Measurements from ENCODE around the gene LRRC63. TPM values are rescaled to one million over a fixed set of nuclear protein-coding genes. Genes with fewer than 3 reads are reported as not detected.
A peak's percentile ranks its signal among the peaks of the same experiment; 100 is the strongest.

LRRC63 gene
- total and polyA plus RNA-seq, 10 donors, result 0.04 to 1.3 (median 0.62) TPM

DNA sequence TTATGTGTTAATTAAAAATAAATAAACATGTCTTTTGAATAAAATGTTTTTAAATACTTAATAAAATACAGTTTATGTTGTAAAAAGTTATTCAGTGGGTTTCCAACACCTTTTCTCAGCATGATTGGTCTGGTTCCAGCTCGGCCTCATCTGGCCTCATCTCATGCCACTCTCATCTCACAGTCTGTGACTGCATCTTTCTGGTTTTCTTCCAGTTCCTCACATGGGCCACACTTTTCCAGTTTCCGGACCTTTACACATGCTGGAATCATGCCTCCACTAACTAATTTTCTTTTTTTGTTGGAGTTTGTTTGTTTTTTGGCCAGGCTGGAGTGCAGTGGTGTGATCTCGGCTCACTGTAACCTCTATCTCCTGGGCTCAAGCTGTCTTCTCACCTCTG, 92.8 kb downstream of the LRRC63 start:
- Histone ChIP-seq H3K4me1 (peaks cover 0 to 16% (median 7%) of the 10 kb centered on the region in 6 donors), H3K9me3 (peaks cover 0 to 22% (median 17%) of the 10 kb centered on the region in 8 donors), H3K4me3 (no peak overlapping the region), H3K27ac (peak overlapping the region in 3 of 8 donors; percentile 56 to 73 (median 63)), H3K36me3 (no peaks in the 10 kb centered on the region), H3K27me3 (replicated peaks in 1 of 7) (no peaks in the 10 kb centered on the region)
- DNase-seq, result no peak
- intact Hi-C loops (cut with DNase I; ENCODE audit: low total_unique reads), result no loop called here
- TF ChIP-seq, protein P1, sequence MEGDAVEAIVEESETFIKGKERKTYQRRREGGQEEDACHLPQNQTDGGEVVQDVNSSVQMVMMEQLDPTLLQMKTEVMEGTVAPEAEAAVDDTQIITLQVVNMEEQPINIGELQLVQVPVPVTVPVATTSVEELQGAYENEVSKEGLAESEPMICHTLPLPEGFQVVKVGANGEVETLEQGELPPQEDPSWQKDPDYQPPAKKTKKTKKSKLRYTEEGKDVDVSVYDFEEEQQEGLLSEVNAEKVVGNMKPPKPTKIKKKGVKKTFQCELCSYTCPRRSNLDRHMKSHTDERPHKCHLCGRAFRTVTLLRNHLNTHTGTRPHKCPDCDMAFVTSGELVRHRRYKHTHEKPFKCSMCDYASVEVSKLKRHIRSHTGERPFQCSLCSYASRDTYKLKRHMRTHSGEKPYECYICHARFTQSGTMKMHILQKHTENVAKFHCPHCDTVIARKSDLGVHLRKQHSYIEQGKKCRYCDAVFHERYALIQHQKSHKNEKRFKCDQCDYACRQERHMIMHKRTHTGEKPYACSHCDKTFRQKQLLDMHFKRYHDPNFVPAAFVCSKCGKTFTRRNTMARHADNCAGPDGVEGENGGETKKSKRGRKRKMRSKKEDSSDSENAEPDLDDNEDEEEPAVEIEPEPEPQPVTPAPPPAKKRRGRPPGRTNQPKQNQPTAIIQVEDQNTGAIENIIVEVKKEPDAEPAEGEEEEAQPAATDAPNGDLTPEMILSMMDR (IDR thresholded peaks at IDR 0.05 in 8 of 11, conservative IDR thresholded peaks at IDR 0.05 in 3 of 11), result no peak
- TF ChIP-seq POLR2AphosphoS5 (IDR thresholded peaks at IDR 0.05) (no peak), POLR2A (IDR thresholded peaks at IDR 0.05) (no peak)
- WGBS, 5 donors, result 91 to 95% (median 93%) methylated on average over 3 of the region's 3 CpGs

DNA sequence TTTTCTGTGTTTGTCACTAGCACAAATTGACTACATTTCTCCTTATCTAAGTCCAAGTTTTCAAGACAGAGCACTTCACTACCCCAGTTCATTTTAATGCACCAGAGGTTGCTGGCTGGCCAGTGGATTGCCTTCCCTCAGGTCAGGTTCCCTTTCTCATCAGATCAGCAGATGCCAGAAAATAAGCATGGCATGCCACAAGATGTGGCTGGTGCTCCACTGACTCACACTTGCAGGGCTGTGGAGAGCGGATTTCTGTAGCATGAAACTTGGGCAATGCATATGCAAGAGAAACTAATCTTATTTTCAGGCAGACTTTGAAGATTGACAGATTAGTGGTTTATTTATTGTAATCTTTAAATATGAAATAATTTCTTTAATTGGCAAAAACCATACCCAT, 95.8 kb downstream of the LRRC63 start:
- Histone ChIP-seq H3K27ac (no peak overlapping the region), H3K27me3 (replicated peaks in 1 of 7) (no peaks in the 10 kb centered on the region), H3K9me3 (peaks cover 0 to 20% (median 4%) of the 10 kb centered on the region in 8 donors), H3K36me3 (no peaks in the 10 kb centered on the region), H3K4me1 (peaks cover 0 to 16% (median 7%) of the 10 kb centered on the region in 6 donors), H3K4me3 (no peak overlapping the region)
- intact Hi-C loops (cut with DNase I; ENCODE audit: low total_unique reads), result no loop called here
- TF ChIP-seq, protein P1 (IDR thresholded peaks at IDR 0.05 in 8 of 11, conservative IDR thresholded peaks at IDR 0.05 in 3 of 11), result no peak
- no peak for TF ChIP-seq POLR2AphosphoS5 (IDR thresholded peaks at IDR 0.05)
- TF ChIP-seq POLR2A (IDR thresholded peaks at IDR 0.05), result no peak
- DNase-seq, result no peak
- WGBS, 5 donors, result 87 to 100% (median 90%) methylated on average over 1 of the region's 1 CpG

DNA sequence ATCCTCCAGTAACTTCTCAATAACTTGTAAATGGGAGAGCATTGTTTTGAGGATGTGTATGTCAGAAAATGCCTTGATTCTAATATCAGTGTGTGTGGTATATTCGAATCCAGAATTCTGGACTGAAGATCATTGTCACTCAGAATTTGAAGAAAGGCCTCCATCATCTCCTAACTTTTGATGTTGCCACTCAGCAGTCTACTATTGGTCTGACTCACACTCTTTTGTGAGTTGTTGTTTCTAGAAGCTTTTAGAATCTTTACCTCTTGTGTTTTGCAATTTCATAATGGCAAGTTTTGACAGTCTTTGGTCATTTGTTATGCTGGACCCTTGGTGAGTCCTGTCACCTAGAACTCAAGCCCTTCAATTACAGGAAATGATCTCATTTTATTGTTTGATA, 98.3 kb downstream of the LRRC63 start:
- peaks cover 0 to 16% (median 0%) of the 10 kb centered on the region in 8 donors for H3K9me3 ChIP-seq

DNA sequence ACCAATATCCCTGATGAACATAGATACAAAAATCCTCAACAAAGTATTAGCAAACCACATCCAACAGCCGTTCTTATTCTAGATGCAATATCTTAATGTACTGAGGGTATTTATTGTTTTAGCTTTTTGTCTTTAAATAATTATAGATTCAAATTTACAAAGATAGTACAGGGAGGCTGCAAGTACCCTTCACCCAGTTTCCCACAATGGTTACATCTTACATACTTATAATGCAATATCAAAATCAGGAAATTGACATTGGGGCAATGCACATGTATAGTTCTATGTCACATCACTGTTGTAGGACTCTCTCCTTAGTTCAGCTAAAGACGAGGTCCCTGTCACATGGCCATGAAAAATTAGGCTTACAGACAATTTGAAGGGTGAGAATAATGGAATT, 99.5 kb downstream of the LRRC63 start:
- no peak for DNase-seq
- peaks cover 0 to 16% (median 0%) of the 10 kb centered on the region in 8 donors for H3K9me3 ChIP-seq
- TF ChIP-seq, protein P1 (IDR thresholded peaks at IDR 0.05 in 8 of 11, conservative IDR thresholded peaks at IDR 0.05 in 3 of 11), result no peak
- no peak for TF ChIP-seq POLR2AphosphoS5 (IDR thresholded peaks at IDR 0.05)
- TF ChIP-seq POLR2A (IDR thresholded peaks at IDR 0.05), result no peak
- no peaks in the 10 kb centered on the region for H3K27me3 ChIP-seq (replicated peaks in 1 of 7)
- H3K36me3 ChIP-seq, result no peaks in the 10 kb centered on the region
- H3K4me1 ChIP-seq, result peaks cover 0 to 19% (median 3%) of the 10 kb centered on the region in 6 donors
- WGBS, 5 donors, result 86 to 100% (median 89%) methylated on average over 2 of the region's 2 CpGs
- no peak overlapping the region for H3K4me3 ChIP-seq
- intact Hi-C loops (cut with DNase I; ENCODE audit: low total_unique reads), result no loop called here
- H3K27ac ChIP-seq, result no peak overlapping the region

More for the DNA sequence above, 98.3 kb downstream of the LRRC63 start:
- no peaks in the 10 kb centered on the region for H3K27me3 ChIP-seq (replicated peaks in 1 of 7)
- H3K36me3 ChIP-seq, result no peaks in the 10 kb centered on the region
- no peak for DNase-seq
- H3K4me3 ChIP-seq, result no peak overlapping the region
- intact Hi-C loops (cut with DNase I; ENCODE audit: low total_unique reads), result no loop called here
- H3K27ac ChIP-seq, result no peak overlapping the region
- 77 to 100% (median 94%) methylated on average over 1 of the region's 1 CpG for WGBS, 5 donors
- peaks cover 0 to 19% (median 3%) of the 10 kb centered on the region in 6 donors for H3K4me1 ChIP-seq
- TF ChIP-seq, protein P1 (IDR thresholded peaks at IDR 0.05 in 8 of 11, conservative IDR thresholded peaks at IDR 0.05 in 3 of 11), result no peak
- no peak for TF ChIP-seq POLR2AphosphoS5 (IDR thresholded peaks at IDR 0.05)
- TF ChIP-seq POLR2A (IDR thresholded peaks at IDR 0.05), result no peak
